Chondrocyte (in vitro differentiated cells): Measurements from ENCODE around the gene ATP2C1. TPM values are rescaled to one million over a fixed set of nuclear protein-coding genes. Genes with fewer than 3 reads are reported as not detected.
"Not testable (repeated sequence)": the region's sequence is repeated elsewhere in the genome, so short reads cannot be mapped to it uniquely, and the experiment has no call there.

Experiments
- DNase-seq: peaks from one replicate; pipeline ENCODE4 v3.0.0; 2021; ENCODE audit warnings: mixed read lengths, low spot score
- H3K27ac Mint-ChIP-seq: one replicate; pipeline ENCODE4 v1.8.0; 2021; ENCODE audit warnings: mild to moderate bottlenecking, moderate library complexity, mixed read lengths; ENCODE audit not compliant: unreplicated experiment
- H3K27me3 Mint-ChIP-seq: 2 replicates; pipeline ENCODE4 v1.8.0; 2021; ENCODE audit warnings: low read depth, mixed read lengths
- H3K36me3 Mint-ChIP-seq: 2 replicates; pipeline ENCODE4 v1.8.0; 2021; ENCODE audit warnings: low read depth, mixed read lengths
- H3K4me1 Mint-ChIP-seq: 2 replicates; pipeline ENCODE4 v1.8.0; 2021; ENCODE audit warnings: low read depth, mild to moderate bottlenecking, mixed read lengths
- H3K4me3 Mint-ChIP-seq: one replicate; pipeline ENCODE4 v1.8.0; 2021; ENCODE audit warnings: mild to moderate bottlenecking, moderate library complexity, mixed read lengths; ENCODE audit not compliant: unreplicated experiment
- H3K9me3 Mint-ChIP-seq: 2 replicates; pipeline ENCODE4 v1.8.0; 2021; ENCODE audit warnings: low read depth, mixed read lengths
- total RNA-seq: library from RNA; stranded (reverse); gene quantifications from 3 replicates; pipeline ENCODE4 v1.2.1, GENCODE V29; 2021
- TF ChIP-seq, protein P1 (sequence below): fragments of 200-600 bp; sonication (generic); IDR thresholded peaks from 2 replicates; pipeline ENCODE4 v1.5.0; 2021; ENCODE audit warnings: antibody characterized with exemption, mild to moderate bottlenecking, moderate library complexity

ATP2C1 gene
- total RNA-seq, 1 donor from 2014 or later = 64.3 TPM

DNA sequence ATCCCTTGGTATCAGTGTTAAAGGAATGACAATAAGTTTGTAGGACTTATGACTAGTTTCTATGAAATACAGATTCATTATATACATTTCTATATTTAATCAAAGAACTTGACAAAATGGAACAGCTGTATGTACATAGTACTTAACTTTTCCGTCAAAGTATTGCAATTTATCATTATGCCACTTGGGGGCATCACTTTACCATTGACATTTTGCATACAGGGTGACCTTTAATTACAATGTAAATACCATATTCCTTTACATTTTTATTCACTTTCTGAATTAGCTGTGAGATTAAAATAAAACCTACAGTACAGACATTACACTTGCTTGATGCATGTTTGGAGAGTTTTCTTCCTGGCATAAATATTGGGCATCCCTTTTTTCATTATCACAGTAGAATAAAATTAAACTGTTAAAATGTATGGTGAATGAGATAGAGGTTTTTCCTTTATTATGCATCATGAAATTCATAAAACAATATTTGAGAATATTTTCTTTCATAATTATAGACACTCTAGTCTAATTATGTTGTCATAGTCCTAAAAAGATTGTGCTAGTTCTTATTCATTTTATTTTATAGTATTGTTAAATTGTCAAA, 139.7 kb downstream of the ATP2C1 start:
- H3K36me3 Mint-ChIP-seq = peaks cover 2% of the 10 kb centered on the region
- TF ChIP-seq, protein P1, sequence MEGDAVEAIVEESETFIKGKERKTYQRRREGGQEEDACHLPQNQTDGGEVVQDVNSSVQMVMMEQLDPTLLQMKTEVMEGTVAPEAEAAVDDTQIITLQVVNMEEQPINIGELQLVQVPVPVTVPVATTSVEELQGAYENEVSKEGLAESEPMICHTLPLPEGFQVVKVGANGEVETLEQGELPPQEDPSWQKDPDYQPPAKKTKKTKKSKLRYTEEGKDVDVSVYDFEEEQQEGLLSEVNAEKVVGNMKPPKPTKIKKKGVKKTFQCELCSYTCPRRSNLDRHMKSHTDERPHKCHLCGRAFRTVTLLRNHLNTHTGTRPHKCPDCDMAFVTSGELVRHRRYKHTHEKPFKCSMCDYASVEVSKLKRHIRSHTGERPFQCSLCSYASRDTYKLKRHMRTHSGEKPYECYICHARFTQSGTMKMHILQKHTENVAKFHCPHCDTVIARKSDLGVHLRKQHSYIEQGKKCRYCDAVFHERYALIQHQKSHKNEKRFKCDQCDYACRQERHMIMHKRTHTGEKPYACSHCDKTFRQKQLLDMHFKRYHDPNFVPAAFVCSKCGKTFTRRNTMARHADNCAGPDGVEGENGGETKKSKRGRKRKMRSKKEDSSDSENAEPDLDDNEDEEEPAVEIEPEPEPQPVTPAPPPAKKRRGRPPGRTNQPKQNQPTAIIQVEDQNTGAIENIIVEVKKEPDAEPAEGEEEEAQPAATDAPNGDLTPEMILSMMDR = peak; percentile 91
- H3K4me3 Mint-ChIP-seq = no peak overlapping the region
- no peaks in the 10 kb centered on the region for H3K9me3 Mint-ChIP-seq
- peaks cover 23% of the 10 kb centered on the region for H3K4me1 Mint-ChIP-seq
- no peaks in the 10 kb centered on the region for H3K27me3 Mint-ChIP-seq
- no peak overlapping the region for H3K27ac Mint-ChIP-seq
- DNase-seq = no peak

DNA sequence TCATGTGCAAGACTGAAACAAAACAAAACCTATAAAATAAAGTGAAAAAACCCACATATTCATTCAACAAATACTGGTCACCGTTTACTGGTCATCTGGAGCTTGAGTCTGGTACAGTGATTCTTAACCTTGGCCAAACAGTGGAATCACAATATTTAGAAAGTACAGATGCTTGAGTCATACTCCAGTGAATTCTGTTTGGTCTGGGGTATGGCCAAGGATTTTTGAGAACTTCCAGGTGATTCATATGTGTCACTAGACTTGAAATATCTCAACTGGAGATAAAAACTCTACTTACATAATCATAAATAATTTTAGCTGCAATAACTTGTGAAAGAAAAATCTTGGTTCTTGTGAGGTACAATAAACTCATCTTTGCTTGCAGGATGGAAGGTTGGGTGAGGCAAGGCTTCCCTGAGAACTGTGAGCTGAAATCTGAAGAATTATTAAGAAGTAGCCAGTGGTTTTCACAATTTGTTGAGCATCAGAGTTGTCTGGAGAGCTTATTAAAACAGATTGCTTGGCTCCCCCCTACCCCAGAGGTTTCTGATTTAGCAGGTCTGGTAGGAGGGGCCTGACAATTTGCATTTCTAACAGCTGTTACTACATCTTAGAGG, 142.4 kb downstream of the ATP2C1 start:
- no peak for DNase-seq
- TF ChIP-seq, protein P1 = no peak
- no peaks in the 10 kb centered on the region for H3K27me3 Mint-ChIP-seq

DNA sequence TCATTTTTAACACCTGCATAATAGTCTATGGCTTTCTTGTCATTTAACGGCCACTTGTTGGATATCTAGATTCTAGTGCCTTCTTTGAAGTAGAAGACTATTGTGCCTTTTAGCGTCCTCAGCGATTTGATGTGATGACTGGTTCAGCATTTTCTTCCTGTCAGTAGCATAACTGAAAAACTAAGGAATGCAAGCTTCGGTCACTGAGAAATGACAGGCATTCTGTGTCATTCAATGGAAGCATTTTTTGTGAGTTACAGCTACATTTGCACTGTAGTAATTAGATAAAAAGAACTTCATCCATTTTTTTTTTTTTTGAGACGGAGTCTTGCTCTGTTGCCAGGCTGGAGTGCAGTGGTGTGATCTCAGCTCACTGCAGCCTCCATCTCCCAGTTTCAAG, 143.1 kb downstream of the ATP2C1 start:
- Mint-ChIP-seq H3K36me3 (peaks cover 4% of the 10 kb centered on the region), H3K27me3 (no peaks in the 10 kb centered on the region), H3K4me3 (no peak overlapping the region), H3K4me1 (peaks cover 23% of the 10 kb centered on the region), H3K27ac (peak overlapping the region; percentile 47), H3K9me3 (no peaks in the 10 kb centered on the region)
- no peak for DNase-seq
- TF ChIP-seq, protein P1 = no peak

More for the DNA sequence above, 142.4 kb downstream of the ATP2C1 start:
- Mint-ChIP-seq H3K4me1 (peaks cover 23% of the 10 kb centered on the region), H3K4me3 (no peak overlapping the region), H3K36me3 (no peaks in the 10 kb centered on the region), H3K27ac (peak overlapping the region; percentile 47), H3K9me3 (no peaks in the 10 kb centered on the region)

DNA sequence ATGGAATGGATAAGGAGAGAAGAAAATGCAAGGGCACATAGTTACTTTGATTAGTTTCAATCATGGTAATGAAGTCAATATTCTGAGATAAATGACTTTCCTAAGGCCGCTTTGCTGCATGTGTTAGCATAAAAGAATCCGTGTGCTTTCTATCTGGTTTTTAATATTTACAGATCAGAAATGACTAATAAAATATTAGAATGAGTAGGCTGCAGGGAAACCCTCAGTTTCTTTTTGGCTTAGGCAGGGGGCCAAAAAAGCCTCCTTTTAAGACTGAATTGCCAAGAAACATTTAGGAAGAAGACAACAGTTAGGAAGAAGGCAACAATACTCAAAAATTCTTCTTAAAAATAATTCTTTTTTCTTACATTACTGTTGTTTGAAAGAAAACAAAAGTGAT, 144.4 kb downstream of the ATP2C1 start:
- Mint-ChIP-seq H3K4me3 (no peak overlapping the region), H3K36me3 (peaks cover 7% of the 10 kb centered on the region), H3K27me3 (no peaks in the 10 kb centered on the region), H3K4me1 (peaks cover 23% of the 10 kb centered on the region), H3K9me3 (peaks cover 2% of the 10 kb centered on the region), H3K27ac (no peak overlapping the region)
- TF ChIP-seq, protein P1 = no peak
- DNase-seq = no peak

DNA sequence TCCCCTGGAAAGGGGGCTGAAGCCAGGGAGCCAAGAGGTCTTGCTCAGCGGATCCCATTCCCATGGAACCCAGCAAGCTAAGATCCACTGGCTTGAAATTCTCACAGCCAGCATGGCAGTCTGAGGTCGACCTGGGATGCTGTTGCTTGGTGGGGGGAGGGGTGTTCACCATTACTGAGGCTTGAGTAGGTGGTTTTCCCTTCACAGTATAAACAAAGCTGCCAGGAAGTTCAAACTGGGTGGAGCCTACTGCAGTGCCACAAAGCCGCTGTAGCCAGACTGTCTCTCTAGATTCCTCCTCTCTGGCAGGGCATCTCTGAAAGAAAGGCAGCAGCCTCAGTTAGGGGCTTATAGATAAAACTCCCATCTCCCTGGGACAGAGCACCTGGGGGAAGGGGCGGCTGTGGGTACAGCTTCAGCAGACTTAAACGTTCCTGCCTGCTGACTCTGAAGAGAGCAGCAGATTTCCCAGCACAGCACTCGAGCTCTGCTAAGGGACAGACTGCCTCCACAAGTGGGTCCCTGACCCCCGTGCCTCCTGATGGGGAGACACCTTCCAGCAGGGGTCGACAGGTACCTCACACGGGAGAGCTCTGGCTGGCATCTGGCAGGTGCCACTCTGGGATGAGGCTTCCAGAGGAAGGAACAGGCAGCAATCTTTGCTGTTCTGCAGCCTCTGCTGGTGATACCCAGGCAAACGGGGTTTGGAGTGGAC, 148.5 kb downstream of the ATP2C1 start:
- H3K27me3 Mint-ChIP-seq, H3K4me3 Mint-ChIP-seq, H3K4me1 Mint-ChIP-seq, H3K27ac Mint-ChIP-seq, DNase-seq: not testable (repeated sequence)
- Mint-ChIP-seq H3K9me3 (peaks cover 21% of the 10 kb centered on the region), H3K36me3 (peaks cover 17% of the 10 kb centered on the region)
